HG03045 (cell line): Measurements from ENCODE around the gene CEP164.
"Not testable (repeated sequence)": the region's sequence is repeated elsewhere in the genome, so short reads cannot be mapped to it uniquely, and the experiment has no call there.

ENCODE experiments used
- ATAC-seq: cut with Tn5 transposase; IDR thresholded peaks from one replicate; pipeline ENCODE4 v1.9.1; 2021; ENCODE audit warnings: mild to moderate bottlenecking, moderate library complexity; ENCODE audit not compliant: unreplicated experiment

CEP164 gene

GRCh38 chr11:117437041-117437790, 109.6 kb downstream of the CEP164 start:
- no peak for ATAC-seq

- ATAC-seq: no peak
Observed at GRCh38 chr11:117437791-117438130, 110.1 kb downstream of the CEP164 start.

- ATAC-seq: no peak
Observed at GRCh38 chr11:117438371-117439000, 110.8 kb downstream of the CEP164 start.

- ATAC-seq: no peak
Observed at GRCh38 chr11:117439256-117439655, 111.6 kb downstream of the CEP164 start.

- ATAC-seq: no peak
Observed at GRCh38 chr11:117440258-117440657, 112.6 kb downstream of the CEP164 start.

GRCh38 chr11:117441146-117441975, 113.7 kb downstream of the CEP164 start:
- no peak for ATAC-seq

GRCh38 chr11:117442049-117442868, 114.6 kb downstream of the CEP164 start:
- no peak for ATAC-seq

- ATAC-seq: no peak
Observed at GRCh38 chr11:117442869-117443239, 115.2 kb downstream of the CEP164 start.

GRCh38 chr11:117443266-117444186, 115.9 kb downstream of the CEP164 start:
- no peak for ATAC-seq

- ATAC-seq: no peak
Observed at GRCh38 chr11:117444256-117444655, 116.6 kb downstream of the CEP164 start.

- ATAC-seq: no peak
Observed at GRCh38 chr11:117444711-117445658, 117.3 kb downstream of the CEP164 start.

- no peak for ATAC-seq
Observed at GRCh38 chr11:117449111-117449693, 121.5 kb downstream of the CEP164 start.

GRCh38 chr11:117453886-117454563, 126.4 kb downstream of the CEP164 start:
- no peak for ATAC-seq

- no peak for ATAC-seq
Observed at GRCh38 chr11:117454564-117454917, 126.9 kb downstream of the CEP164 start.

GRCh38 chr11:117456027-117456720, 128.5 kb downstream of the CEP164 start:
- ATAC-seq: peak; percentile 67

- not testable (repeated sequence) for ATAC-seq
Observed at GRCh38 chr11:117456721-117457029, 129.0 kb downstream of the CEP164 start.

GRCh38 chr11:117457031-117457785, 129.6 kb downstream of the CEP164 start:
- ATAC-seq: no peak
